T47D (cell line): ENCODE data around the gene MEX3C.

Experiments
- DNase-seq, 2 experiments: peaks; one replicate each; pipeline versions ENCODE4 v3.0.0 to v3.0.0-alpha.2; 2011 to 2012; ENCODE audit warnings: low read depth in 1 of 2, low spot score in 1 of 2
- JUND ChIP-seq: IDR thresholded peaks from 2 replicates; pipeline ENCODE4 v1.6.1; 2012; ENCODE audit warnings: low read depth
- in situ Hi-C: cut with HindIII; loops from 2 replicates; pipeline ENCODE4 v1.10.0; 2016; ENCODE audit warnings: low sequenced_read_pairs, low pct_unique_long_range_greater_than_20kb

Gene MEX3C

DNA sequence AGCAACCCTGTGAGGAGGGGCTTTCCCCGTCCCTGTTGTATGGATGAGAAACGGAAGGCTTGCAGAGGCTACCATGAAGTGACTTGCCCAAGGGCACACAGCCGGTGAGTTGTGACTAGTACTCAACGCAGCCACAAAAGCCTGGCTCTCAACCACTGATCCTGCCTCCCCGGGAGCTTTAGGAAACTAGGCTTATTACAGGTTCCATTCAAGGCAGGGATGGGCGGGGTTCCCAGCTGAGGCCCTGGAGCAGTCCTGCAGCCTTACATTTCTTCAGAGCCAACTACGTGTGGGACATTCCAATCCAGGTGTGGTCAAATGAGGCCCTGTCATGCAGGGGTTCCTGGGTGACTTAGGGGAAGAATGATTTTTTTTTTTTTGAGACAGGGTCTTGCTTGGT, 59.6 kb downstream of the MEX3C start:
- in situ Hi-C loops = no loop called here
- no peak for TF ChIP-seq JUND
- DNase-seq = no peak

DNA sequence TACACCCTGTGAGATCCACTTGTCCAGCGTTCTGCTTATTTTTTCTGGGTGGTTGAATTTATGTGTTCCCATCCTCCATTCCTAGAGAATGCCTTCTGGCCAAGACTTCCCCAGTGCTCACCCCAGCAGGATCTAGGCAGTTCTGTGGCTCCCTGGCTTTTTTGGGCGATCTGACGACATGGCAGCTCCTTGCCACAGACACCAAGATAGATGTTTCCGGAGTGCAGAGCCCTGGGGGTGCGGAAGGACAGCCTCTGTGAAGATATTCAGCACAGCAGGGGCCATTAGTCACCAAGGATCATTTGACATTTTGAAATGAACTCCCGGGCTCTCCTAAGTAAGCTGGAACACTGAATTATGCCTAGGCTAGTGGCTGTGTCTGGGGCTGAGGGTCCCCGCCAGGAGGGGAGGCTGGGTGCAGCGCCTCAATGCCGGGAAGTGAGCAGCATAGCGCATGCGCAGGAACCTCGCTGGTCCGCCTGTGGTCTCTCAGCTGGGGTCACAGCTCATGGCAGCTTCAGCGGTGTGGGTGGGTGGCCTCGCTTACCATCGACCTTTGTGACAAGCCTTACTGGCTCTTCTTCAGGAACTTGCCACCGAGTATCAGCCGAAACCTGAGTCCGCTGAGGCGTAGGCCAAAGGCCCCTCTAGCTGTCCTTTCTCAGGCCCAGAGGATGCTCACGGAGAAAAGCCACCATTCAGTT, 60.3 kb downstream of the MEX3C start:
- no peak for DNase-seq
- in situ Hi-C loops = no loop called here

DNA sequence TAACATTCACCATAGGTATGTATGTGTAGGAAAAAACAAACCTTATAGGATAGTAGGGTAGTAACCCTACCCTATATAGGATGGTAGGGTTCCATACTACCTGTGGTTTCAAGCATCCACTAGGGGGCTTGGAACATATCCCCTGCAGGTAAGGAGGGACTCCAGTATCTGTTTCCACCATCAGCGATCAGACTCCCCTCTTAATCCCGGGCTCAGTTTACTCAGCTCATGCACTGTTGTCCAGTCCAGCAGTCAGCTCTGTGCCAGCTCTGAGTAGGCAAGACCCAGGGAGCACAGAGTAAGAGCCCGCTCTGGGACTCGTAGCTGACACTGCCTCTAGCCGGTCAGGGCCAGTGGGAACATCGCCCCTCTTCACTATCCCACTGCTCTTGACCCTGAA, 61.7 kb downstream of the MEX3C start:
- peak in 1 of 2 experiments; percentile 7 for DNase-seq
- no peak for TF ChIP-seq JUND
- in situ Hi-C loops = no loop called here

More for the DNA sequence above, 60.3 kb downstream of the MEX3C start:
- TF ChIP-seq JUND = no peak

DNA sequence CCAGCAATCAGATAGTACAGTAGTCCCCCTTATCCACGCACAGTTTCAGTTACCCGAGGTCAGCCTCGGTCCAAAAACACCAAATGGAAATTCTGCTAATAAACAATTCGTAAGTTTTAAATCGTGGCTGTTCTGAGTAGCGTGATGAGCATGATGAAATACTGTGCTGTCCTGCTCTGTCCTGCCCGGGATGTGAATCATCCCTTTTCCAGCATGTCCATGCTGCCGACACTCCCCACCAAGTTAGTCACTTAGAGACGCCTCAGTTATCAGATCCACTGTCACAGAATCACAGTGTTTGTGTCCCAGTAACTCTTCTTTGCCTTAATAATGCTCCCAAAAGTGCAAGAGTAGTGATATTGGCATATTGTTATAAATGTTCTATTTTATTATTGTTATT, 62.1 kb downstream of the MEX3C start:
- no peak for TF ChIP-seq JUND
- no peak for DNase-seq
- in situ Hi-C loops = no loop called here

DNA sequence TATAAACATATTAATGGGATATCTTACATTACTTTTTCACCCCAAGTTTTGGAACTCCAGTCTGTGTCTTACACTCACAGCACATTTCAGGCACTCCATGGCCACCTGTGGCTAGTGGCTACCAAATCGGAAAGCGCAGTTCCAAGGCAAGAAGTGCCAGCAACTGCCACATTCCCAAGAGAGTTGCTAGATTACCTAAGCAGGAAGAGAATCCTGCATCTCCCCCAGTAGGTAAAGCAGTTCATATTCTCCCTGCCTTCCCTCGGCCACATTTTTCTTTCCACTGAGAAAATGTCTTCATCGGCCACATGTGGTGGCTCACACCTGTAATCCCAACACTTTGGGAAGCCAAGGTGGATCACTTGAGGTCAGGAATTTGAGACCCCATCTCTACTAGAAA, 62.8 kb downstream of the MEX3C start:
- no peak for TF ChIP-seq JUND
- DNase-seq = no peak
- in situ Hi-C loops = no loop called here

DNA sequence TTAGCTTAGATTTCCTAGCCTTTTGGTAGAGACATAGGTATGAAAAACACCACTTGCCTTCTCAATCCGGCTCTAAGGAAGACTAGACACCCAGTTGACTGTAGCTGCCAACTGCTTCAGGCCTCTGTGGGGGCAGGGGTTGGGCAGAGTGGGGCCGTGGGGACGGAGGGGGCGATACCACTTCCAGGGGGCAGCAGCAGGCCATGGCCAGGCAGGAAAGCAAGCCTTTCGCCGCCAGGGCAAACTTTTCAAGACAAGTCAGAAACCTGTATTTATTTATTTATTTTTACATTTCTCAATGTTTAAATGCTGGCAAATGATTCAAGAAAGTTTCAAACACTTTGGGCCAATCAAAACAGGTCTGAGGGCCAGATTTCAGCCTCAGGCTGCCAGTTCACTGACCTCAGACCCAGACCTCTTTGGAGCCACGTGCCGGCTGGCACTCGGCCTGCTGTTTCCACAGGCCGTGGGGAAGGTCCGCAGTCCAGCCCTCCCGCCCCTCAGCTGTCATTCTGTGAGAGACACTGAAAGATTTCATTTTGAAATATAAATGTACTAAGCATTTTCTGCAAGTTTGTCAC, 63.8 kb downstream of the MEX3C start:
- in situ Hi-C loops = no loop called here
- no peak for DNase-seq
- TF ChIP-seq JUND = no peak

DNA sequence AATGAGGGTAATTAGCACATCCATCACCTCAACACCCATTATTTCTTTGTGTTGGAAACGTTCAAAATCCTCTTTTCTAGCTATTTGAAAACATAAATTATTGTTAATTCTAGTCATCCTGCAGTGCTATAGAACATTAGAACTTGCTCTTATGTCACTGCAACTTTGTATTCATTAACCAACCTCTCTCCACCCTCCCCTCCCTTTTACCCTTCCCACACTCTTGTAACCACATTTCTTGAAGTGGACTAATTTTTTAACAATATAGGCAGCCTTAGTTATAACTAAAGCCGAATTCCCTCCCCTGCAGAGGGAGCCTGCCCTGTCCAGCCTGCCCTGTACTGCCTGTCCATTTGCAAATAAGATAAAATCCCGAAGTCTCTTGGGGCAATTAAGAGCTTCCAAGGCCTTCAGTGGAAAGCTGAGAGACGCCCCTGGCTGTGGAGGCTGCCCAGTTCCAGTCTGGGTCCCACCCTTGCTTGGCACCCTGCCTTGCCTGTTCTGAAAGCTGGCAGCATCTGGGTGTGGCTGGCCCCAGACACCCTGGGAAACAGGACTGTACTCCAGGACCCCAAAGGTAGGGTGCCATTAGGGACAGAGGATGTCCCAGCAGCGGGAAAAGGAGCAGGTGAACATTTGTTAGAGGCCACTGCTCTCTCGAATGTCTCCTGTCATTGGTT, 65.1 kb downstream of the MEX3C start:
- TF ChIP-seq JUND = no peak
- in situ Hi-C loops = no loop called here
- DNase-seq = no peak

DNA sequence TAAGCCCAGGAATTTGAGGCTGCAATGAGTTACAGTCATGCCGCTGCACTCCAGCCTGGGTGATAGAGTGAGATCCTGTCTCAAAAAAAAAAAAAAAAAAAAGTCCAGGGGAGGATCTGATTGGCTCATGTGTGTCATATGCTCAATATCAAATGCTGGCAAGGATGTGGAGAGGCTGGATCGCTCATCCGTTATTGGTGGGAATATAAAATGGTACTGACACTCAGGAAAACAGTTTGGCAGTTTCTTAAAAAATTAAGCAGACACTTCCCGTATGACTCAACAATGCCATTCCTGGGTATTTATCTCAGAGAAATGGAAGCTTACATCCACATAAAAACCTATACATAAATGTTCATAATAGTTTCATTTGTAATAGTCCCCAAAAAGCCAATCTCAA, 68.9 kb downstream of the MEX3C start:
- in situ Hi-C loops = no loop called here
- no peak for TF ChIP-seq JUND

DNA sequence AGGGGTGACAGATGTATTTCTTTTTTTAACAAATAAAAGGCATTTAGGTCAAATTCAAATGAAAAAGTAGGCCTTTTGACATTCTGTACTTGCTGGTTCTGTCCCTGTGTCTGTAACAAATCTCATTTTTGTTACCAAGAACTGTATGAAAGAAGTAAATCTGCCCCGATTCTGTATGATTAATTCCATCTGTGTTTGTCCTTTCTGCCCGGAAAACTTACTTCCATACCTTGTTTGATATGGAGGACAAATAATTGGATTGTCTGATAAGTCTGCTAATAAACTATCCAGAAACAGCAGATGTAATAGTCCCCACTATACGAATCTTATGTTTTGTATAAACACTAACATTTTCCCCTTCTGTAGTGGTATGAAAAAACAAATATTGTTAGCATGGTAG, 69.8 kb downstream of the MEX3C start:
- DNase-seq = no peak
- in situ Hi-C loops = no loop called here
- no peak for TF ChIP-seq JUND

More for the DNA sequence above, 68.9 kb downstream of the MEX3C start:
- no peak for DNase-seq

DNA sequence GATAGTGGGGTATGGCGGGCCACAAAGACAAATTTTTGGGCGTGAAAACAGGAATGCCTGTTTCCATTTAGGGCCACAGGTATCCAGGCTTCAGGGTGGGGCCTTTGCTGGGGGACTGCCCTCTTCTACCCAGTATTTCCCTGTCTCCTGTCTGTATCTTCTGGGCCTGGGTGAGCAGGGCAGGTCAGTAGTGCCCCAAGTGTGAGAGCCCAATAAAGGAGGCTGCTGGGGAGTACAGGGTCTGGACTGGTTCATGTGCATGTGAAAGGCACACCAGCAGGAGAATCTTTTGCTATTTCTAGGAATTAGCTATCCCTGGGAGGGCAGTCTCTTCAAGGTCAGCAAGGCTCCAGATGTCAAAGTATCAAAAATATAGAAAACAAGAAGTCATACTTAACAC, 71.5 kb downstream of the MEX3C start:
- in situ Hi-C loops = no loop called here
- DNase-seq = no peak
- TF ChIP-seq JUND = no peak
